ENCODE data around the gene RTEL1. TPM values are rescaled to one million over a fixed set of nuclear protein-coding genes. Genes with fewer than 3 reads are reported as not detected.
"Not testable (repeated sequence)": the region's sequence is repeated elsewhere in the genome, so short reads cannot be mapped to it uniquely, and the experiment has no call there.

The RTEL1 gene
- polyA plus RNA-seq, 3 donors, result 12.8 to 15.9 (median 13.8) TPM

DNA sequence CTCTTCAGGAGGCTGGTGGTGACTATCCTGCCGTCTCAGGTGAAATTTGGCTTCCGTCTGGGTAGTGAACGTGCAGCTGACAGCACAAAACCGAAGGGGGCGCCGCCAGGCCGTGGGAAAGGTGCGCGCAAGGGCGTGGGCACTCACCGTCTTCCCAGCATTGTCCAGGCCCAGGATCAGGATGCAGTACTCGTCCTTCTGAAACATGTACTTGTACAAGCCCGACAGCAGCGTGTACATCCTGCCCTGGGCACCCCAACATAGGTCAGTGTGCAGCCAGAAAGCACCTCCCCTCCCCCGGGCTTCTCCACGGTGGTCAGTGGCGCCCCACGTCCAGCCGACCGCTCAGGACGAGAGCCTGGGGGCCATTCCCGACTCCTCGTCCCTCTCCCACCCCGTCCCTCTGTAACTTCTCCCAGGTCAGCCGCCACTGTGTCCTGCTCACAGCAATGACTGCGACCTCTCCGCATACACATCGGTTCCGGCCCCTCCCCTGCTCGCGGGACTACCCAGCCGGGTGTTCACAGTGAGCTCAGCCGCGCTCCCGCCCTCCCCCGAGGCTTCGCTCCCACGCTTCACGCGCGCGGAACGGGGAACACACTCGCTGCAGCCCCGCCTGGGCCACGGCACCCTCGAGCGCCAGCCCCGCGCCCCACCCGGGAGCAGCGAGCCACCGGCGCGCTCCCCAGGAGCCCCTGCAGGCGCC is 48.9 kb downstream of the RTEL1 start:
- DNase-seq (ENCODE audit: low read depth in 3 of 3, low spot score in 2 of 3), result no peak

DNA sequence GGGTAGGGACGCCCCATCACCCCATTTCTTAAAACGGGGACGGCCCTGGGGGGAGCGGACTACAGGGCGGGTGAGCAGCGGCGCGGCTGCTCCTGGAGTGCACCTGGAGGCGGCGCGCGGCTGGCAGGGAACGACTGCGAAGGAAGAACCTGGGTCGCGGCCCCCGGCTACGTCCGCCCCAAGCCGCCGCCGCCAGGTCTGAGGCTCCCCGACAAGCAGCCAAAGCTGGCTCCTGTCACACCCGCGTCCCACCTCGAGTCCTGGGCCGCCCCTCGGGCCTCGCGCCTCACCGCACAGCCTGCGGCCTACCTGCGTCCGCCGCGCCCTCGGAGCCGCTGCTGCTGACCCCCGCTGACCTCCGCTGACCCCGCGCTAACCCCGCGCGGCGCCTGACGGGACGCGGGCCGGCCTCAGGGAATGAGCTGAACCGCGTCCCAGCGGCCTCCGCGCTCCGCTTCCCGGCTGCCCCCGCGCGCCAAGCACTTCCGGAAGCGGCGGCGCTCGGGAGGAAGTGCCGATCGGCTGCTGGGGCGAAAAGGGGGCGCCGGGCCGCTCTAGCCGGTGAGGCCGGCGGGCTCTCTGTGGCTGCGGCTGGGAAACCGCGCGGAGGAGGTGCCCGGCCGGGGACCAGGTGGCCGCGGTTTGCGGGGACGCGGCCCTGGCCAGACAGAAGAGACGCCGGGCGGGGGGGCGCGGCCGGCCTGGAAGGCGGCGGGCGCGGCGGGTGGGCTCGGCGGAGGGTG is 49.6 kb downstream of the RTEL1 start, which contains the start of the genes ARFRP1 and ZGPAT:
ARFRP1 (minus strand) TSS at position 419 of the 743 bp plus-strand sequence. CDS start 885 bp downstream, outside the sequence.
ZGPAT (plus strand) TSS at position 482 of the 743 bp plus-strand sequence. CDS start 542 bp downstream, outside the sequence.
- peak in 2 of 3 donors; percentile 69 to 70 for DNase-seq (ENCODE audit: low read depth in 3 of 3, low spot score in 2 of 3)

DNA sequence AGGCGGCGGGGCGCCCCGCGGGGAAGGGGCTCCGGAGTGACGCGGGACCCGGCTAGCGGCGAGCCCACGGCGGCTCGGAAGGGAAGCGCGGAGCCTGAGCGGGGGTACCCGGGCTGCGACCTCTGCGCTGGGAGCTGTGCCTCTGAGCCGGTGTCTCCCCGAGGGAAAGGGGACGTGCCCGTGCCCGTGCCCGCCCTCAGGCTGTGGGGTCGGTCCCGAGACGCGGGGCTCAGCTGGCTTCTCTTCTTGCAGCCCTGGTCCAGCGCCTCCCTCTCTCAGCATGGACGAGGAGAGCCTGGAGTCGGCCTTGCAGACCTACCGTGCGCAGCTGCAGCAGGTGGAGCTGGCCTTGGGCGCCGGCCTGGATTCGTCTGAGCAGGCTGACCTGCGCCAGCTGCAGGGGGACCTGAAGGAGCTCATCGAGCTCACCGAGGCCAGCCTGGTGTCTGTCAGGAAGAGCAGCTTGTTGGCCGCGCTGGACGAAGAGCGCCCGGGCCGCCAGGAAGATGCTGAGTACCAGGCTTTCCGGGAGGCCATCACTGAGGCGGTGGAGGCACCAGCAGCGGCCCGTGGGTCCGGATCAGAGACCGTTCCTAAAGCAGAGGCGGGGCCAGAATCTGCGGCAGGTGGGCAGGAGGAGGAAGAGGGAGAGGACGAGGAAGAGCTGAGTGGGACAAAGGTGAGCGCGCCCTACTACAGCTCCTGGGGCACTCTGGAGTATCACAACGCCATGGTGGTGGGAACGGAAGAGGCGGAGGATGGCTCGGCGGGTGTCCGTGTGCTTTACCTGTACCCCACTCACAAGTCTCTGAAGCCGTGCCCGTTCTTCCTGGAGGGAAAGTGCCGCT is 50.4 kb downstream of the RTEL1 start:
- DNase-seq (ENCODE audit: low read depth in 3 of 3, low spot score in 2 of 3), result no peak

DNA sequence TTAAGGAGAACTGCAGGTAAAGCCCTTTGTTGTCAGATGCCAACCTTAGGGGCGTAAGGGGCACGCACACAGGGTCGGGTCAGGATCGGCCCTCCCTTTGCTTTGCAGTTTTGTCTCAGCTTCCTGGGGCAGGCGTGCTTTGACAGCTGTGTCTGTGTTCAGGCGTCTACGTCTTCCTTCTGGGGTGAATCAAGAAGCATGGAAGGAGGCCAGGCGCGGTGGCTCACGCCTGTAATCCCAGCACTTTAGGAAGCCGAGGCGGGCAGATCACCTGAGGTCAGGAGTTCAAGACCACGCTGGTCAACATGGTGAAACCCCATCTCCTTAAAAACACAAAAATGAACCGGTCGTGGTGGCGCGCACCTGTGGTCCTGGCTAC is 51.0 kb downstream of the RTEL1 start:
- no peak for DNase-seq (ENCODE audit: low read depth in 3 of 3, low spot score in 2 of 3)

DNA sequence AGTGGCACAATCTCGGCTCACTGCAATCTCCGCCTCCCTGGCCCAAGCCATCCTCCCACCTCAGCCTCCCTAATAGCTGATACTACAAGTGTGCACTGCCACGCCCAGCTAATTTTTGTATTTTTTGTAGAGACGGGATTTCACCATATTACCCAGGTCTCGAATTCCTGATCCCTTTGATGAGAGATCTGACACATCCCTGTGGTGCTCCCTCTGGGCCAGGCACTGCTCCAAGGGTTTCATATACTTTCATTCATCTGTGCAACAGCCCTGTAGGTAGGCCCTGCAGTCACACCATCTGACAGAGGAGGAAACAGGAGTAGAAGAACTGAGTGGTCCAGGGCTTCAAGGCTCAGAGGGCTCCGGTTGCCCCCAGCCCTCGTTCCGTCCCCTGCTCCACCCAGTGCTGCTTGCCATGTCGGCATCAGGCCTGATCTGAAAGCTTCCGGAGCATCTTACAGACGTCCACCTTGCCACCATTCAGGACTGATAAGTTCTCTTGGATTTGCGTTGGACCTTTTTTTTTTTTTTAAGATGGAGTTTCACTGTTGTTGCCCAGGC is 53.1 kb downstream of the RTEL1 start:
- no peak for DNase-seq (ENCODE audit: low read depth in 3 of 3, low spot score in 2 of 3)

DNA sequence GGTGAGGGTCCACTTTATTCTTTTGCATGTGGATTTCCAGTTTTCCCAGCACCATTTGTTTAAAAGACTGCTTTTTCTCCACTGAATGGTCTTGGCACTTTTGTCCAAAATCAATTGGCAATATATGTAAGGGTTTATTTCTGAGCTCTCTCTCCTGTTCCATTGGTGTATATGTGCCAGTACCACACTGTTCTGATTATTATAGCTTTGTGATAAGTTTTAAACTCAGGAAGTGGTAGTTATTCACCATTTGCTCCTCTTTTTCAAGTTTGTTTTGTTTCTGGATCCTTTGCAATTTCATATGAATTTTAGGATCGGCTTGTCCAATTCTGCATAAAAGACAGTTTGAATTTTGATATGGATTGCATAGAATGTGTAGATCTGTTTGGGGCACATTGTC is 54.1 kb downstream of the RTEL1 start:
- DNase-seq (ENCODE audit: low read depth in 3 of 3, low spot score in 2 of 3), result no peak

DNA sequence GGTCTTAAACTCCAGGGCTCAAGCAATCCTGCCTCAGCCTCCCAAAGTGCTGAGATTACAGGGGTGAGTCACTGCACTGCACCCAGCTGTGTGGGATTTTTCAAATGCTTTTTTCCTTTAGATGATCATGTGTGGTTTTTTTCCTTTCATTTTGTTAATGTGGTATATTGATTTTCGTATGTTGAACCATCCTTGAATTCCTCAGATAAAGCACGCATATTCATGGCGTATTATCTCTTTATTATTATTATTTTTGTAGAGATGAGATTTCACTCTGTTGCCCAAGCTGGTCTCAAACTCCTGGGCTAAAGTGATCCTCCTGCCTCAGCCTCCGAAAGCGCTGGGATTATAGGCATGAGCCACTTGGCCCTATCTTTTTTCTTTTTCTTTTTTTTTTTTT is 56.7 kb downstream of the RTEL1 start:
- DNase-seq (ENCODE audit: low read depth in 3 of 3, low spot score in 2 of 3), result no peak

DNA sequence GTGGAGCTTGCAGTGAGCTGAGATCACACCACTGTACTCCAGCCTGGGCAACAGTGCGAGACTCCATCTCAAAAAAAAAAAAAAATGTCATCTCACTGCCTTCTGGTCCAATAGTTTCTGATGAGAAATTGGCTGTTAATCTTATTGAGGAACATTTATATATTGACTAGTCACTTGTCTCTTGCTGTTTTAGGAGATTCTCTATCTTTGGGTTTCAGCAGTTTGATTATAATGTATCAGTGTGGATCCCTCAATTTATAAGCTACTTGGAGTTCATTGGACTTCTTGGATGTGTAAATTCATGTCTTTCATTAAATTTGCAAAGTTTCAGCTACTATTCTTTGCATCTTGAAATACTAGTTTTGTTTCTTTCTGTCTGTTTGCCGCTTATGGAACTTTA is 60.9 kb downstream of the RTEL1 start:
- no peak for DNase-seq (ENCODE audit: low read depth in 3 of 3, low spot score in 2 of 3)

DNA sequence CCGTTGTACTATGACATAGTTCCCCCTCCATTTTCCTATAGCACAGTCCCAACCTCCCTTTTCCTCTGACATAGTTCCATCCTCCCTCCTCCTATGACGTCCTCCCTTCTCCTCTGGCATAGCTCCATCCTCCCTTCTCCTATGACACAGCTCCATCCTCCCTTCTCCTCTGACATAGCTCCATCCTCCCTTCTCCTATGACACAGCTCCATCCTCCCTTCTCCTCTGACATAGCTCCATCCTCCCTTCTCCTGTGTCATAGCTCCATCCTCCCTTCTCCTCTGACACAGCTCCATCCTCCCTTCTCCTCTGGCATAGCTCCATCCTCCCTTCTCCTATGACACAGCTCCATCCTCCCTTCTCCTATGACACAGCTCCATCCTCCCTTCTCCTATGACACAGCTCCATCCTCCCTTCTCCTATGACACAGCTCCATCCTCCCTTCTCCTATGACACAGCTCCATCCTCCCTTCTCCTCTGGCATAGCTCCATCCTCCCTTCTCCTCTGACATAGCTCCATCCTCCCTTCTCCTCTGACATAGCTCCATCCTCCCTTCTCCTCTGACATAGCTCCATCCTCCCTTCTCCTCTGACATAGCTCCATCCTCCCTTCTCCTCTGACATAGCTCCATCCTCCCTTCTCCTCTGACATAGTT is 65.0 kb downstream of the RTEL1 start:
- not testable (repeated sequence) for DNase-seq (ENCODE audit: low read depth in 3 of 3, low spot score in 2 of 3)

DNA sequence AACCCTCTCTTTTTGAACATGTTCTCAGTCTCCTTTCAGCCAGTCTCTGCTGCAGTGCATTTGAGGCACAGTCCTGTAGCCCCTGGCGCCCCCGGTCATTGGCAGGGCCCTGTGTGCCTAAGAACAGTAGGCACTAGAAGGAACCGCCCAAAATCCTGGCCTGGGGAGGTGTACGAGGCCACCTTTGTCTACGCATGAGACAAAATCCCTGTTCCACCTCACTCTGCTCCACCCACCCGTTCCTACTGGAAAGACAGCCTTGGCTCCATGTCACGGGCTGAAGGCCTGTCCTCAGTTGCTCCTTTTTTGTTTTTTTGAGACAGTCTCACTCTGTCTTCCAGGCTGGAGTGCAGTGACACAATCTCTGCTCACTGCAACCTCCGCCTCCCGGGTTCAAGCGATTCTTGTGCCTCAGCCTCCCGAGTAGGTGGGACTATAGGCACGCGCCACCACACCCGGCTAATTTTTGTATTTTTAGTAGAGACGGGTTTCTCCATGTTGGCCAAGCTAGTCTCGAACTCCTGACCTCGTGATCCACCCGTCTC is 72.1 kb downstream of the RTEL1 start:
- DNase-seq (ENCODE audit: low read depth in 3 of 3, low spot score in 2 of 3), result not testable (repeated sequence)

DNA sequence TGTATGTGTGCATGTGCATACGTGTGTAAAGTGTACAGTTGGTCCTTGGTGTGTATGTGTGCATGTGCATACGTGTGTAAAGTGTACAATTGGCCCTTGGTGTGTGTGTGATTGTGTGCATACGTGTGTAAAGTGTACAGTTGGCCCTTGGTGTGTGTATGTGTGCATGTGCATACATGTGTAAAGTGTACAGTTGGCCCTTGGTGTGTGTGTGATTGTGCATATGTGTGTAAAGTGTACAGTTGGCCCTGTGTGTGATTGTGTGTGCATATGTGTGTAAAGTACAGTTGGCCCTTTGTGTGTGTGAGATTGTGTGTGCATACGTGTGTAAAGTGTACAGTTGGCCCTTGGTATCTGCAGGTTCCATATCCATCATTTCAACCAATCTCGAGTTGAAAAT is 73.3 kb downstream of the RTEL1 start:
- no peak for DNase-seq (ENCODE audit: low read depth in 3 of 3, low spot score in 2 of 3)

DNA sequence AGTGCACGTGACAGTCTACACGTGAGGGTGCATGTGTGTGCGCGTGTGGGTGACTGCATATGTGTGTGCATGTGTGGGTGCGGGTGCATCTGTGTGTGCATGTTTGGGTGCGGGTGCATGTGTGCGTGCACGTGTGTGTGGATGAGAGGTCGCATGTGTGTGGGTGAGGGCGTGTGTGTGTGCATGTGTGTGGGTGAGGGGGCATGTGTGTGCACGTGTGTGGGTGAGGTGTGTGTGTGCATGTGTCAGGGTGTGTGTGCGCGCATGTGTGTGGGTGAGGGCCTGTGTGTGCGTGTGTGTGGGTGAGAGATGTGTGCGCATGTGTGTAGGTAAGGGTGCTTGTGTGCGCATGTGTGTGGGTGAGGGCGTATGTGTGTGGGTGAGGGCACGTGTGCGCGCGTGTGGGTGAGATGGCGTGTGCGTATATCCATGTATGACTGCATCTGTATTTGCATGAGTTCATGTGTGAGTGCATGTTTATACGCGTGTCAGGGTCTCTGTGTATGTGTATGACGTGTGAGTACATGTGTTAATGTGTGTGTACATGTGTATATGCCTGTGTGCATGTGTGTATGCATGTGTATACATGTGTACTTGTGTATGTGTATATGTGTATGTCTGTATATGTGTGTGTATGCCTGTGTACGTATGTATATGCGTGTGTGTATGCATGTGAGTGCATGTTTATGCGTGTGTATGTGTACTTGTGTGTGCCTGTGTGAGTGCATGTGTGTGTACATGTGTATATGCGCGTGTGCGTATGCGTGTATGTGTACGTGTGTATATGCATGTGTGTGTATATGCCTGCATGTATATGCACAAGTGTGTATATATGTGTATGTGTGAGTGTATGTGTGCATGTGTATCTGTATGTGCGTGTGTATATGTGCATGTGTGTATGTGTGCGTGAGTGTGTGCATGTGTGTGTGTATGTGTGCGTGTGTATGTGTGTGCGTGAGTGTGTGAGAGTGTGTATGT is 74.3 kb downstream of the RTEL1 start:
- no peak for DNase-seq (ENCODE audit: low read depth in 3 of 3, low spot score in 2 of 3)

DNA sequence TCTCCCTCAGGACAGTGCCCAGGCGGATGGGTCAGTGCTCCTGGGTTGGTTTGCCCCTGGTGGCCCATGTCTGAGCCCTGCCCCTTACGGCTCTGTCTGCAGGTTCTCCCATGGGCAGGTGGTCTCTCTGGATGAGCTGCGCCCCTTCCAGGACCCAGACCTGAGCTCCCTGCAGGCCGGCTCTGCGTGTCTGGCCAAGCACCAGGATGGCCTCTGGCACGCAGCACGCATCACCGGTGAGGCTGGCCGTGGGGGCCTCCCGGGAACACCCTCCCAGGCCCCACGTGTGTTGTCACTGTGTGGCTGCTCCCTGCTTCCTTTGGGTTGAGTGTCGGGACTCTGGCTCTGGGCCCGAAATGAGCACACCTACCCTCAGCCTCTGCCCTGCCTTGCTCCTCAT is 75.0 kb downstream of the RTEL1 start:
- no peak for DNase-seq (ENCODE audit: low read depth in 3 of 3, low spot score in 2 of 3)

DNA sequence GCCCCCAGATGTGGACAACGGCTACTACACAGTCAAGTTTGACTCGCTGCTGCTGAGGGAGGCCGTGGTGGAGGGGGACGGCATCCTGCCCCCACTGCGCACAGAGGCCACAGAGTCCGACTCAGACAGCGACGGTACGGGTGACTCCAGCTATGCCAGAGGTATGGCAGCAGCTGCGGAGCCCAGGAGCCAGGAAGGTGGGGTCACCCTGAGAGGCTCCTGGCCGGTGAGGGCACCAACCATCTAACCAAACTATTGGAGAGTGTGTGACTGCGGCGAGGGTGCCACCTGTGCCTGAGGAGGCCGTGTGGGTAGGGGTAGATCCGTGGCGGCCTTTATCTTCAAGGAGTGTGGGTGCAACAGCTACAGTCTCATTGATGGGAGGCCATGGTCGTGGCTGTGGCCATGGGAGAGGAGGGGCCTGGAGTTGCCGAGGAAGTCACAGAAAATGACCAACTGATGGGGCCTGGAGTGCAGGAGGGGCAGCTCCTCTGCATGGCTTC is 75.5 kb downstream of the RTEL1 start:
- DNase-seq (ENCODE audit: low read depth in 3 of 3, low spot score in 2 of 3), result no peak

DNA sequence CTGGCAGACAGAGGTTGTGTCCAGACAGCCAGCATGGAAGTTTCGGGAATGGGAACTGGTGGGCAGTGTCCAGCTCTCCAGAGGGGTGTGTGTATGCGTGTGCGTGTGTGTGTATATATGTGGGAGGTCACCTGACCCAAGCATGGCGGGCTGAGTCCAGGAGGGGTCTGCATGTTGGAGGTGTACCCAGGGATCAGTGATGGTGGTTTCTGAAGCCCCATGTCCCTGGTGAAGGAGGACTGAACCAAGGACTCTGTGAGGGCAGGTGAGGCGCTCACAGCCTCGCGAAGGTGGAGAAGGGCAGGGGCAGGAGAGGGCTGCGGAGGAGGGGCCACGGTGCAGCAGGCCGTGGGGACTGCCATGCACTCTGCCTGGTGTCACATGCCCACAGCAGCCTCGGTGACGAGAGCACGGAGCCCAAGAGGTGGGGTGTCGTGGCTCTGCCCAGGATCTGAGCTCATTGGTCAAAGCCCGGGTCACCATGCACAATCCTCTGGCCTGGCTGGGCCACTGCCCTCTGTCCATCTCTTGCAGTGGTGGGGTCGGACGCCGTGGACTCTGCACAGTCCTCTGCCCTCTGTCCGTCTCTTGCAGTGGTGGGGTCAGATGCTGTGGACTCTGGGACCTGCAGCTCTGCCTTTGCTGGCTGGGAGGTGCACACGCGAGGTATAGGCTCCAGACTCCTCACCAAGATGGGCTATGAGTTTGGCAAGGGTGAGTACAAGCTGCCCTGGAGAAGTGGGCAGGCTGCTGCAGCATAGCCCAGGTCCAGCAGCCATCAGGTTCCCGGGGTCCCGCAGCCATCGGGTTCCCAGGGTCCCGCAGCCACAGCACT is 76.2 kb downstream of the RTEL1 start:
- no peak for DNase-seq (ENCODE audit: low read depth in 3 of 3, low spot score in 2 of 3)

DNA sequence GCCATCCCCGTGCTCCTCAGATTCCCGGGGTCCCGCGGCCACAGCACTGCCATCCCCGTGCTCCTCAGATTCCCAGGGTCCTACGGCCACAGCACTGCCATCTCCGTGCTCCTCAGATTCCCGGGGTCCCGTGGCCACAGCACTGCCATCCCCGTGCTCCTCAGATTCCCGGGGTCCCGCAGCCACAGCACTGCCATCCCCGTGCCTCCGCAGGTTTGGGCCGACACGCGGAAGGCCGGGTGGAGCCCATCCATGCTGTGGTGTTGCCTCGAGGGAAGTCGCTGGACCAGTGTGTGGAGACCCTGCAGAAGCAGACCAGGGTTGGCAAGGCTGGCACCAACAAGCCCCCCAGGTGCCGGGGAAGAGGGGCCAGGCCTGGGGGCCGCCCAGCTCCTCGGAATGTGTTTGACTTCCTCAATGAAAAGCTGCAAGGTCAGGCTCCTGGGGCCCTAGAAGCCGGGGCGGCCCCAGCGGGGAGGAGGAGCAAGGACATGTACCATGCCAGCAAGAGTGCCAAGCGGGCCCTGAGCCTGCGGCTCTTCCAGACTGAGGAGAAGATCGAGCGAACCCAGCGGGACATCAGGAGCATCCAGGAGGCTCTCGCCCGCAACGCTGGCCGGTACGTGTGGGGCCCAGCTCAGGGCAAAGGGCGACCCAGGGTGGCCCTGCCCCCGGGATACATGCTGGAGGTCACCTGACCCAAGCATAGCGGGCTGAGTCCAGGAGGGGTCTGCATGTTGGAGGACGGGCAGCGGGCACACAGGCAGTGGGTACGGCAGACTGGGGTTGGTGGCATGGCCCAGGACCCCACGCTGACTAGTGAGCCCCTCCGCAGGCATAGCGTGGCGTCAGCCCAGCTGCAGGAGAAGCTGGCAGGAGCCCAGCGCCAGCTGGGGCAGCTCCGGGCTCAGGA is 77.1 kb downstream of the RTEL1 start:
- no peak for DNase-seq (ENCODE audit: low read depth in 3 of 3, low spot score in 2 of 3)

Measured in right renal cortex interstitium (tissue), 3 donors.